Measurements from ENCODE around the gene PHLDA2. TPM values are rescaled to one million over a fixed set of nuclear protein-coding genes. Genes with fewer than 3 reads are reported as not detected.

PHLDA2 gene
- total and polyA plus RNA-seq, 12 donors = 0.39 to 14.2 (median 0.89) TPM; not detected in 1

GRCh38 chr11:2942872-2943710, 13.9 kb upstream of the PHLDA2 start:
- intact Hi-C loops (cut with DNase I) = no loop called here
- ATAC-seq (no peak), DNase-seq (no peak)
- Histone ChIP-seq H3K4me1 (peaks cover 5 to 50% (median 26%) of the 10 kb centered on the region in 9 donors), H3K4me3 (no peak overlapping the region), H3K27me3 (no peaks in the 10 kb centered on the region), H3K9me3 (peaks cover 0 to 13% (median 0%) of the 10 kb centered on the region in 11 donors), H3K27ac (no peak overlapping the region), H3K36me3 (peaks cover 0 to 39% (median 0%) of the 10 kb centered on the region in 9 donors)
- TF ChIP-seq CTCF (IDR thresholded peaks at IDR 0.05) = no peak
- WGBS, 2 donors = 83 to 85% methylated on average over 15 of the region's 15 CpGs

- intact Hi-C loops (cut with DNase I) = no loop called here
- H3K9me3 ChIP-seq = peaks cover 0 to 19% (median 3%) of the 10 kb centered on the region in 11 donors
- WGBS, 2 donors = 72 to 73% methylated on average over 13 of the region's 13 CpGs
- ATAC-seq = no peak
- H3K36me3 ChIP-seq = peaks cover 0 to 33% (median 0%) of the 10 kb centered on the region in 9 donors
- H3K4me3 ChIP-seq = no peak overlapping the region
- DNase-seq = no peak
- peaks cover 5 to 50% (median 26%) of the 10 kb centered on the region in 9 donors for H3K4me1 ChIP-seq
- TF ChIP-seq CTCF (IDR thresholded peaks at IDR 0.05) = no peak
- no peak overlapping the region for H3K27ac ChIP-seq
- no peaks in the 10 kb centered on the region for H3K27me3 ChIP-seq
Measured at GRCh38 chr11:2942447-2942846, 13.2 kb upstream of the PHLDA2 start.

- Histone ChIP-seq H3K4me1 (peaks cover 5 to 41% (median 24%) of the 10 kb centered on the region in 9 donors), H3K4me3 (no peak overlapping the region), H3K36me3 (peaks cover 0 to 23% (median 0%) of the 10 kb centered on the region in 9 donors), H3K27me3 (no peaks in the 10 kb centered on the region), H3K27ac (peak overlapping the region in 7 of 10 donors; percentile 15 to 70 (median 53)), H3K9me3 (peaks cover 0 to 20% (median 5%) of the 10 kb centered on the region in 11 donors)
- TF ChIP-seq CTCF (IDR thresholded peaks at IDR 0.05) = no peak
- ATAC-seq (peak in 4 of 8 donors; percentile 3 to 25 (median 12)), DNase-seq (no peak)
- intact Hi-C loops (cut with DNase I) = no loop called here
- WGBS, 2 donors = 46 to 50% methylated on average over 10 of the region's 10 CpGs
Measured at GRCh38 chr11:2940921-2941821, 12.0 kb upstream of the PHLDA2 start.
